GM18517 (cell line): ENCODE data around the gene DENND1B.

Experiments
- ATAC-seq: cut with Tn5 transposase; IDR thresholded peaks from one replicate; pipeline ENCODE4 v1.9.1; 2021; ENCODE audit warnings: mild to moderate bottlenecking, moderate library complexity; ENCODE audit not compliant: unreplicated experiment

Gene DENND1B

DNA sequence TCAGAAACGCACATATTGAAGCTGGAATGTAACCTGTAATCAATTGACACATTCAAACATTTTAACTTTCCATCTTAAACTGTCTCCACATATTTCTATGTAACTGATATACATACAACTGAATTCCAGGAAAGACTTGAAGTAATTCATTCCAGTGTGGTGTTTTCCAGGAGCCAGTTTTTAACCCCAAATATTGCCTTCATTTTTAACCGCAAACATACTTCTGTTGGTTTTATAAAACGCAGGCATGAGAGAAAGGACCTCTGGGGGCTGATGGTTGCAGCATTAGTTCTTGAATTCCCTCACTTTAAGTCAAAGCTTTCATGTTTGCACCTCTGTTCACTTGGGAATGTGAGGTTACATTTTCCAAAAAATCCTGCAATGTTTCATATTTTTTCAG is 303.1 kb downstream of the DENND1B start:
- no peak for ATAC-seq

DNA sequence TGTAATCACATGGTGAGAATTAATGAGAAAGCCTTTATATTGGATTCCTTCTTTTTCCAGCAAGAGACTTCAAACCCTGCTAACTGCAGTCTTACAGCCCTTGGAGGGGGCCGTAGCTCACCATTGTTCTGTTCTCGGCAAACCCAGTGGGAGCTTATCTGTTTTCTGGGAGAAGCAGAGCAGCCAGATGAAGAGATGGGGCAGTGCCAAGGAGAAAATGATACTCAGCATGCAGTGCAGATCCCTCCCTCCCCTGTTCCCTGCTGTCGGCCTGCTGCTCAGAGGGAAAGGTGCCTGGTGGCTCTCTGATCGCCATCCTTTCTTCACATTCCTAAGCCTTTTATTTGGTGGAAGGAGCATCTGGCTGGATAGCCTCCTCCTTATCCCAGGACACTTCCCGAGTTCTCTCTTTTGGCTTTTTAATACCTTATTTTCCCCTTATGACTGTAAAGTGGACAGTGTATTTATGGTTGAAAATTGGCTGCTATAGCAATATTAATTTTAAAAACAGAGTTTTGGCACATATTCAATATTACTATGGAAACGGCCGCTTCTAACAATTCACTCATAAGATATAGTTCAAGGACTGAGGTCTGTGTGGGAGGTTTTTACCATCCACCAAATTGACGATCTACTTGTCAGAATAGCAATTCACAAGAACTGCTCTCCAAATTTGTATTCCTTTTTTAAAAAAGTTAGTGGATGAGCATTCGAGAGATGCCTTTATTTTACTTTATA is 303.9 kb downstream of the DENND1B start:
- no peak for ATAC-seq

DNA sequence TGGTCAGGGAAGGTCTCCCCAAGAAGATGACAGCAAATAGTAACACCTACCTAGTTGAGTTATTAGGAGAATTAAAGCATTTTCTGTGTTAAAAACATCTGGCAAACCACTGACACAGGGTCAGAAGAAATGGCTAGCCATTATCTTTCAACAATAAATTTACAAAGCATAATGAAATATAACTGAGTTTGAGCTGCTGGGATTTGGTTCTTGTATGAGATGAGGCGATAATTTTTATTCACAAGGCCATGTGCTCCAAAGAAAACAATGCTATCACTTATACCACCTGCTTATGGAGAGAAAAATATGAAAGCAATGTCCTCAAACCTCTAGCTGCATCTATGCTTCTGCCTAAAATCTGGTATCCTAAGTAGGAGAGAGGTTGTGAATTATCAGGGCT is 304.9 kb downstream of the DENND1B start:
- ATAC-seq, result no peak

- ATAC-seq, result no peak
Observed at GRCh38 chr1:197469620-197470210, 305.6 kb downstream of the DENND1B start.

DNA sequence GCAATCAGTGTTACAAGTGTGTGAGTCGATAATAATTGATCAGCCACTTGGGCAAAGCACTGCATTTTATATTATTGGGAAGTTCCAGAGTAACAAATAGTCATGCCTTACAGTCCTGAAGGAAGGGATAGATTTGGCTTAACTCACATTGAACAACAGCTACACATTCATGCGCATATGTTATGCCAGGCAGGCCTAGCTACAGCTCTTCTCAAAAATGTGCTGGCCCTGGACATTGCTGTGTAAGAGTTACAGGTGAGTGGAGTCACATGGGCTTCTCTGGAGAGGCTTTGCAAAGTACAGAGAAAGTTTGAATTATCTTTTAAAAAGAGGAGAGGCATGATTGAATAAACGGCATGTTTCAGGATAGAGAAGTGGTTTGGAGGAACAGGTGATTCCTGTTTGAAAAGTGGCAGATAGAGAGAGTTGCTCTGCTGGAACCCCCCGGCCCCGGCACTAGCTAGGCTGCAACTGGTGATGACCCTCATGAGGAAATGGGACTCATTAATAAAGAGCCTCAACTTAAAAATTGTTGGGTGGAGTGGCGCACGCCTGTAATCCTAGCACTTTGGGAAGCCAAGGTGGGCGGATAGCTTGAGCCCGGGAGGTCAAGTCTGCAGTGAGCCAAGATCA is 306.6 kb downstream of the DENND1B start:
- ATAC-seq, result no peak

GRCh38 chr1:197467881-197468280 is 307.4 kb downstream of the DENND1B start:
- no peak for ATAC-seq

DNA sequence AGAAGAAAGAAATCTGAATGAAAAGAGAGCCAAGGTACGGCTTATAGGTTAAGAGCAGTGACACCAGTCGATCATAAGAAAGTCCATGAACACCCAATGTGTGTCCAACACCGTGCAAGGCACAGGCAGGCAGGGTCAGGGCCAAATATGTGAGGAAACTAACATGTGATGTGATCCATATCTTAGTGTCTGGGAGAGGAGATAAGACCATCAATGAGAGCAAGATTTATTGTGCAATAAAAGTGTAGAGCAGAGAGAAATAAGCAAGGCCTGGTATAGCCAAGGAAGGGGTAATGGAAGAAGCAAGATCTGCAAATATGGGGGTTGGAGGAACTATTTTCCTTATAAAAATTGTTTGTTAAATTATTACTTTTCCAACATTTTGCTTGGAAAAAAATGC is 308.5 kb downstream of the DENND1B start:
- ATAC-seq, result no peak

DNA sequence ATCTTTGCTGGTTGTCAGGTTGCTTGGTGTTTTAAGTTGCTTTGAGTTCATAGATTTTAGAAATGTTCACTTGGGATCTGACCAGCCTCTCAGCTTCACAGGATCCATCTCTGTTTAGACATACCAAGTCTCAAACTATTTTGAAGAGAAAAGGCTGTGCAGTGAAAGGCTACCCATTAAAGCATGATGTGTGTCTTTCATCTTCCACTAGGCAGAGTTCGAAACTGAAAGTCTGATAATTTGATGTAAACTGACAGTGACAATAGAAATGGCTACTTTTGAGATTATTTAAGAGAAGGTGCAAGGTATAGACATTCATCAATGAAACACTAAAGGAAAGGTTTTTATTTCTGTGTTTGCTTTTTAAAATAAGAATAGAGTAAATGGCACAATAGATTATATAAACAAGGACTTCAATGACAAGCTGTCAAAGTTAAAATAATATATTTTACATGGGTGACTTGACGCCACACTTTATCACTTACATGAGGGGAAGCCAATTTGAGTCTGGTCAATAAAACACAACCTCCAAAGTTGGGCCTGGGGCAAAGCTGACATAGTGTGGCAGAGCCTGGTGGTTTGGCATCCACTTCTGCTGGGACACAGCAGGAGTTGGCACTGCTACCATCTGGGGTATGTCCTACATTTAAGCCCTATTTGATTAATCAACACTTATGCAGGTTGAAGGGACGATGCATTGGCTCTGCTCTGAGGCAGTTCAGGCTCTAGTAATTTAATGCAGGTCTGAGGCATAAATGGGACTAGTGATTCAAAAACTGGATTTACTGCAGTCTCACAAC is 309.6 kb downstream of the DENND1B start:
- no peak for ATAC-seq

DNA sequence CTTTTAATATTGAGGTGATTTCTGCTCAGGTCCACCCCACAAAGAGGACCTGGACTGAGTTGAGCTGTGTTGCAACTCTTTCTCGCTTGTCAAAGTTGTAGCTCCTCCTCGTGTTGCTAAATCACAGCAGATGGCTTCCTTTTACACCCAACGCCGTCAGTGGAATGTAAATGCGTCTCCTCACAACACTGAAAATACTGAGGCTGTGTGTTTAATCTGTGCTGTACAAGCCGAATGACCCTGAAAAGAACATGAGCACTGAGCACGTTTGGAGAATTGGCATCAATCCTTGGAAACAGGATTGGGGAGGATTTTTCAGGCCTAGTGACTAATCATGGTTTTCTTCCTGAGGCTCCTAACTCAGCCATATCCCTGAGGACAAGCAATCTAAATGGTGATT is 311.2 kb downstream of the DENND1B start:
- no peak for ATAC-seq

DNA sequence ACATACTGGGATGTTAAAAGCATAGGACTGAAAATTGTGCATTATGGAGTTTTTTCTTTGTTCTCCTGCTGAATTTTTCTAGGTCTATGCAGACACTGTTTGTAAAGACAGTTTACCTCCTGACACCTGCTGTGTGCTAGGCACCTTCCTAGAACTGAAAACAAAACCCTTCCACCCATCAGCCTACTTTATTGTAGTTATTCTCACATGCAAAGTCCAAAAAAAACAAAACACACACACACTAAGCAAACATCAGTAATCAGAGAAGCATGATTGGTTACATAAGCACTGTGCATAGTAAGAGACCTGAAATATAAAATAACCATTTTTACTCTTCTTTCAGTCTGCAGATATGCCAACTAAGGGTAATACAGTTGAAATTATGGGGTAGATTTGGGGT is 312.1 kb downstream of the DENND1B start:
- ATAC-seq, result no peak

DNA sequence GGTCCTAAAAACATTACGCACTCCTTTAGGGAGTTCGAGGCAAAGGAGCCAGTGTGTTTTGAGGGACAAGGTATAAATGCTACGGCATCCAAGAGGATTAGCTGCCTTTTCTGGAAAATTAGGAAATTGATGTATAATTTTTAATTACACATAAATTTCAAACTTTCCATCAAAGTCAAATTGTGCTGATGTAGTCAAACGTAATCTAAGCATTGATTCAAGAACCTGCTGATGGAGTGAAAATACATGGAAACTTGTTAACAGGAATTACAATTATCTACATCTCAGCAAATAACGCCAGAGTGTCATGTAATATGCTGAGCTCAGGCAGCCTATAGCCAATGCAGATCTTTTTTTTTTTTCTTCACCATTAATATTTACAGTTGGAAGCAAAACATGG is 312.7 kb downstream of the DENND1B start:
- no peak for ATAC-seq
